Stomach (tissue), 9 donors: ENCODE measurements around the gene WAS. TPM values are rescaled to one million over a fixed set of nuclear protein-coding genes. Genes with fewer than 3 reads are reported as not detected.

Source experiments
- DNase-seq, 2 donors: peaks; one replicate each; pipeline versions ENCODE4 v3.0.0 to v3.0.0-alpha.2; 2013 to 2019
- H3K27ac ChIP-seq, 5 donors: fragments of 200-600 bp in 4 of 5; sonication (generic) in 4 of 5; one replicate each; pipeline ENCODE4 v1.5.1; 2013 to 2019; ENCODE audit warnings: mild to moderate bottlenecking in 1 of 5, moderate library complexity in 1 of 5
- H3K27me3 ChIP-seq, 3 donors: fragments of 200-600 bp; sonication (generic); one replicate each; pipeline ENCODE4 v1.5.1; 2017 to 2019; ENCODE audit warnings: mixed run types in 1 of 3
- H3K36me3 ChIP-seq, 4 donors: fragments of 200-600 bp; sonication (generic); 1 replicate in 3 of 4; 2 replicates in 1 of 4; pipeline ENCODE4 v1.5.1; 2016 to 2019
- H3K4me1 ChIP-seq, 4 donors: fragments of 200-600 bp; sonication (generic); one replicate each; pipeline ENCODE4 v1.5.1; 2016 to 2019
- H3K4me3 ChIP-seq, 4 donors: fragments of 200-600 bp; sonication (generic) in 3 of 4; one replicate each; pipeline ENCODE4 v1.5.1; 2016 to 2019; ENCODE audit warnings: mild to moderate bottlenecking in 1 of 4
- H3K9me3 ChIP-seq, 4 donors: fragments of 200-600 bp; sonication (generic); one replicate each; pipeline ENCODE4 v1.5.1; 2016 to 2019
- CTCF ChIP-seq, 7 experiments: fragments of 450-650 bp in 4 of 7; fragments of 200-600 bp in 3 of 7; sonication (generic) in 3 of 7; IDR thresholded peaks; one replicate each; pipeline ENCODE4 v1.5.1; 2016 to 2019; ENCODE audit warnings: antibody characterized with exemption in 7 of 7, control low read depth in 2 of 7, mild to moderate bottlenecking in 1 of 7
- EP300 ChIP-seq: sonication (generic); formaldehyde crosslinking; IDR thresholded peaks from one replicate; pipeline ENCODE4 v1.6.1; 2017; ENCODE audit warnings: antibody characterized with exemption
- POLR2A ChIP-seq, 4 donors: fragments of 450-650 bp; IDR thresholded peaks; one replicate each; pipeline ENCODE4 v1.6.1; 2016; ENCODE audit warnings: antibody characterized with exemption in 4 of 4, control low read depth in 2 of 4, mild to moderate bottlenecking in 1 of 4, moderate library complexity in 1 of 4
- POLR2AphosphoS5 ChIP-seq, 3 donors: sonication (generic); formaldehyde crosslinking; IDR thresholded peaks; one replicate each; pipeline ENCODE4 v1.6.1; 2016; ENCODE audit warnings: antibody characterized with exemption in 3 of 3
- WGBS, 5 donors: extraction: QIAGEN DNeasy Blood & Tissue Kit in 3 of 5; methylation state at CpG; one replicate each; pipeline versions ENCODE4 v1.1.5 to v1.1.7; 2013 to 2018; 5-methylcytosine and 5-hydroxymethylcytosine counted together
- intact Hi-C: fragments of 100-400 bp; cut with DNase I; formaldehyde crosslinking; loops from one replicate; pipeline ENCODE4 v1.15.1; 2023; ENCODE audit warnings: low total_unique reads
- polyA plus RNA-seq, 3 donors: library from polyadenylated mRNA; stranded (reverse); fragments of 200-250 nt; gene quantifications; one replicate each; pipeline ENCODE4 v1.2.3, GENCODE V29; 2013
- total RNA-seq, 5 donors: library from RNA; depleted of rRNA; stranded (reverse); fragments of >200 nt; gene quantifications; one replicate each; pipeline versions ENCODE4 v1.1.0 to v1.2.3, GENCODE V29; 2014 to 2016
- donor health status: healthy with polysubstance abuse.
- donor health status: Bipolar disorder and iron deficiency.
- donor health status: healthy.

WAS gene
- total and polyA plus RNA-seq, 8 donors: 2.3 to 8.4 (median 4.5) TPM

- H3K27ac ChIP-seq: peak within 1 kb of the TSS; percentile 86 to 93 (median 91)
- H3K4me1 ChIP-seq: peaks cover 0 to 16% (median 11%) of the 10 kb centered on the region in 4 donors
- intact Hi-C loops: no loop called here
- peaks cover 0 to 17% (median 0%) of the 10 kb centered on the region in 3 donors for H3K27me3 ChIP-seq
- peak within 1 kb of the TSS; percentile 58 to 94 (median 65) for H3K4me3 ChIP-seq
- no peaks in the 10 kb centered on the region for H3K9me3 ChIP-seq
- WGBS, 5 donors: 0 to 54% (median 7%) methylated on average over 15 to 64 of the region's 66 CpGs
- peak; percentile 88 to 97 for DNase-seq
- TF ChIP-seq CTCF (IDR thresholded peaks at IDR 0.05) (no peak), POLR2A (IDR thresholded peaks at IDR 0.05) (peak in 2 of 4 donors; percentile 8 to 40), EP300 (no peak), POLR2AphosphoS5 (IDR thresholded peaks at IDR 0.05) (peak; percentile 69 to 95 (median 93))
- peaks cover 0 to 24% (median 20%) of the 10 kb centered on the region in 4 donors for H3K36me3 ChIP-seq
These were observed 12.8 kb downstream of the WAS start, which contains the start of gene SUV39H1 for GRCh38 chrX:48696301-48696908. SUV39H1 (plus strand) TSS chrX:48696734; CDS start chrX:48696785, 51 bp downstream.

DNA sequence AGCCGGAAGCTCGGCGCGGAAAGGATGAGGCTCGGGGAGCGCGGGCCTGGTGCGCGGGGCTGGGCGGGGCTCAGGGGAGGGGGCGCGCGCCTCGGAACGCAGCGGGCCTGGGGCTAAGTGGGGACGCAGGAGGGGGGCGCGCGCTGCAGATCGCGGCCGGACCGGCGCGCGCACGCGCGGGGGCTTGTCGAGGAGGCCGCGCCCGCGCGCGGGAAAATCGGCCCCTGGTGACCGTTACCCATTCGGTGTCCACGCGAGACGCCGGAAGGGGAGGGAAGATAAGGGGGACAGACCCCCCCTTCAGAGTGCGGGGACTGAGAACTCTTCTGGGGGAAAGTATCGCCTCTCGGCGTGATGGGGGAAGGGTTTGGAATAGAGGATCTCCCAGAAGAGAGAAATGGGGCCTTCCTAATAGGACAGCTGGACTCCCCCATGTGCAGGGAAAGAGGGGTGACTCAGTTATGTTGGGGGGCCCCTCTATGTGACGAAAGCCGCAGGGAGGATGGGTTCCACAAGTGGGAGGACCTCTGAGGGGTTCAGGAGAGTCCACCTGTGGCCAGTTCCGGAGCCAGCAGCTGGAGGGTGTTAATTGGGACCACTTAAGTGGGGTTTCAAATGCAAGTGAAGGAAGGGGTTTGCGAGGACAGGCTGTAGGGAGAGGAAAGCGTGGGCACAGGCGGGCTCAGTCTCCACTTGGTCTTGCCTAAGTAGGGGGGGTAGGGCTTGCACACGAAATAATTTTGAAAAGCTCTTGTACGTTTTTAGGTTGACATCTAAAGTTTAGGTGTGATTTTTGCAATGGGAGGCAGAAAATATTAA lies 13.5 kb downstream of the WAS start:
- peak overlapping the region; percentile 86 to 93 (median 91) for H3K27ac ChIP-seq
- intact Hi-C loops: no loop called here
- no peak for TF ChIP-seq POLR2AphosphoS5 (IDR thresholded peaks at IDR 0.05)
- no peak for TF ChIP-seq CTCF (IDR thresholded peaks at IDR 0.05)
- no peak for TF ChIP-seq EP300
- no peak for TF ChIP-seq POLR2A (IDR thresholded peaks at IDR 0.05)
- H3K4me3 ChIP-seq: peak overlapping the region; percentile 58 to 94 (median 65)
- 1 to 44% (median 4%) methylated on average over 10 to 54 of the region's 56 CpGs for WGBS, 5 donors
- peaks cover 0 to 31% (median 28%) of the 10 kb centered on the region in 4 donors for H3K36me3 ChIP-seq
- peak in 1 of 2 donors; percentile 60 for DNase-seq
- H3K4me1 ChIP-seq: peaks cover 0 to 16% (median 11%) of the 10 kb centered on the region in 4 donors
- H3K27me3 ChIP-seq: peaks cover 0 to 13% (median 0%) of the 10 kb centered on the region in 3 donors
- no peaks in the 10 kb centered on the region for H3K9me3 ChIP-seq

DNA sequence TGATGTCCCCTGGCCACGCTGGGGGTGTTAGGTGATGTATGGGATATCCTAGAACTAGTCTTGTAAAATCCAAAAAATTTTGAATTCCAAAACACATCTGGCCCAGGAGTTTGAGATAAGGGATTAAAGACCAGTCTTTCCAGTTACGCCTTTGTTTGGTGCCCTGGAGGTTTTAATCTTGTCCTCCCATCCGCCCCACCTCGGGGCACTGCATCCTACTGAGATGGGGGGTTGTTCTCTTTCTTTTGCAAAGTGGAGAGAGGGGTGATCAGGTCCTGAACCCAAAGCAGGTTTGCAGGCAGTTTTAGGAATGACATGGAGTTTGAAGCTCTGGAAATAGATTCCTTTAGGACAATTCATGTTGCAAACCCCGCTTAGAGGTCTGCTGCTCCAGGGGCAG lies 14.7 kb downstream of the WAS start:
- intact Hi-C loops: no loop called here

More for the DNA sequence above, 14.7 kb downstream of the WAS start:
- H3K36me3 ChIP-seq: peaks cover 0 to 41% (median 38%) of the 10 kb centered on the region in 4 donors
- H3K4me1 ChIP-seq: peaks cover 0 to 16% (median 11%) of the 10 kb centered on the region in 4 donors
- DNase-seq: no peak
- 78 to 88% (median 80%) methylated on average over 5 of the region's 5 CpGs for WGBS, 5 donors
- H3K27me3 ChIP-seq: peaks cover 0 to 7% (median 0%) of the 10 kb centered on the region in 3 donors
- no peak overlapping the region for H3K27ac ChIP-seq
- no peaks in the 10 kb centered on the region for H3K9me3 ChIP-seq
- TF ChIP-seq POLR2A (IDR thresholded peaks at IDR 0.05): no peak
- TF ChIP-seq EP300: no peak
- no peak for TF ChIP-seq POLR2AphosphoS5 (IDR thresholded peaks at IDR 0.05)
- TF ChIP-seq CTCF (IDR thresholded peaks at IDR 0.05): no peak
- H3K4me3 ChIP-seq: no peak overlapping the region
